ENCODE results near the gene PNKP.

Gene PNKP

DNA sequence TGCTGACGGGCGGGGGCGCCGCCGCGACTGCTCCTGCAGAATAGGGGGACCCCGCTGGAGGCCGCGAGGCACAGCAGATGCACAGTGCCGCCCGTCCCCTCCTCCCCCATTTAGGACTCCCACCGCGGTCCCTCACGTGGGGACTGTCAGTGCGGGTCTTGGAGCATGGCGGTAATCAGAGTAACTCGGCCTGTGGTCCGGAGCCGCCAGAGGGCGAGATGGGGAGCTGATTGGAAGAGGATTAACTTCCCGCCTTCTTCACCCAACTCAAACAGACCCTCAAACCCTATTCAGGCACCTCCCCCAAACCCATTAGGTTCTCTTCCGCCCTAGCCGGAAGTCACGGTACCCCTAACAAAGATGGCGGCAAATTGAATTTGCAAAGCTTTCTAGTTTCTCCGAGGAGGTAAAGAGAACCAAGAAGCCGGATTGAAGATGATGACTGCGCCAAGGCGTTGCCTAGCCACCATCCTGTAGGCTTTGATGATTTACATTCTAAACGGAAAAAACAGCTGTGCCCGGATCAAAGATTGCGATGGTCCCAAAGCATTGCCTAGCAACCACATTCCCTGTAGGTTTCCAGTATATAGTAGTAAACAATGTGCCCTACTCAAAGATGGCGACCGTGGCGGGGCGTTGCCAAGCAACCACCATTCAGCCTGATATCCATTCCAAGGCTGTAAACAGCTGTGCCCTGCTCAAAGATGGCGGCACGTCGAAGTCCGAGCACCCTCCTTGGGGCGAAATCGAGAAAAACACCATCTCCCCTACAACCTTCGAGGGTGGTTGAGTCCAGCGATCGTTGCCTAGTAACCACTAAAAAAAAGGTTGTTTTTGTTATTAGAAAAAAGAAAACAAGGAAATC lies 54.1 kb downstream of the PNKP start, which contains the start of gene FUZ:
Gene FUZ, minus strand, starts transcription at position 296 of the 865 bp plus-strand sequence. Its CDS starts 186 bp downstream, at position 110.
- peak; percentile 99 for DNase-seq

DNA sequence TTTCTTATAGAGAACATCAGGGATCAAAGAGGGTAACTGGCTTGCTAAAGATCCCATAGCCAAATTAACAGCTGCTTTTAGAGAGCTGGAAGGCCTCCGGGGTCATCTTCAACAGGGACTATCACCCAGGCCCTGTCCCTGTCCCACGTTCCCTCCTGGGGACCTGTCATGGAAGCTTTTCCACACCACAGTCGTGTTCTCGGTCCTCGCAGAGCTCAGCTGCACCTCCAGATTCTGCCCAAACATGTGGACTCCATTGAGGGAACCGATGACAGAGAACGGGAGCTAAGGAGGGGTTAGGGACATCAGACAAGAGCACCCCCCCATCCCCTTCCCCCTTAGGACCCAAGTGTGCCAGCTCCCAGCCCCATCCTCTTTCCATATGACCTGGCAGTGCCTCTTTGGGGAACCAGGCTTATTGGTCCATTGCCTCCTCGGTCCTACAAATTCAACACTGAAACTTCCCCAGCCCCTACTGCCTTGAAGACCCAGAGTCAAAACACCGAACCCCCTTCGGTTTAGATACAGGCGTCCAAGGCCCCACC lies 54.9 kb downstream of the PNKP start:
- DNase-seq, result no peak

DNA sequence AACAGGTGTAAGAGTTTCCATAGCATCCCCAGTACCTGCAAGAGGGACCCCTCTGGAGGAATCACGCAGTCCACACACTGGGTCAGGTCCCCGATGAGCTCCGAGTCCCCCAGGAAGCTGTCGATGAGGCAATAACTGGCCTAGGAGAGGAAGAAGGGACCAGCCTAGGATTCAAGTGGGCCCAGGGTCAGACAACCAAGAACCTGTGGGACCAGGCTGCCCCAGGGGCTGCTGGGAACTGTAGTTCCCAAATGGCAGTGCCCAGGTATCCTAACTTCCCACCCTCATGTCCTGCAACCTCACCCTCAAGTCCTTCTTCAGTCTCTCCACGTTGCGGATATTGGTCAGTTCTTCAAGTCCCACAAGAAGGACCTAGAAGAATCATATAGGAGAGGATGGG lies 56.0 kb downstream of the PNKP start:
- no peak for DNase-seq

Measured in NCI-H1436 treated with DMSO at 0.1 percent for 48 hours (cell line).